Measurements from ENCODE around the gene ZNF595.
"Not testable (repeated sequence)": the region's sequence is repeated elsewhere in the genome, so short reads cannot be mapped to it uniquely, and the experiment has no call there.

Gene ZNF595
- total RNA-seq: 2.1 to 6.4 (median 5.6) reads per million in 3 donors

DNA sequence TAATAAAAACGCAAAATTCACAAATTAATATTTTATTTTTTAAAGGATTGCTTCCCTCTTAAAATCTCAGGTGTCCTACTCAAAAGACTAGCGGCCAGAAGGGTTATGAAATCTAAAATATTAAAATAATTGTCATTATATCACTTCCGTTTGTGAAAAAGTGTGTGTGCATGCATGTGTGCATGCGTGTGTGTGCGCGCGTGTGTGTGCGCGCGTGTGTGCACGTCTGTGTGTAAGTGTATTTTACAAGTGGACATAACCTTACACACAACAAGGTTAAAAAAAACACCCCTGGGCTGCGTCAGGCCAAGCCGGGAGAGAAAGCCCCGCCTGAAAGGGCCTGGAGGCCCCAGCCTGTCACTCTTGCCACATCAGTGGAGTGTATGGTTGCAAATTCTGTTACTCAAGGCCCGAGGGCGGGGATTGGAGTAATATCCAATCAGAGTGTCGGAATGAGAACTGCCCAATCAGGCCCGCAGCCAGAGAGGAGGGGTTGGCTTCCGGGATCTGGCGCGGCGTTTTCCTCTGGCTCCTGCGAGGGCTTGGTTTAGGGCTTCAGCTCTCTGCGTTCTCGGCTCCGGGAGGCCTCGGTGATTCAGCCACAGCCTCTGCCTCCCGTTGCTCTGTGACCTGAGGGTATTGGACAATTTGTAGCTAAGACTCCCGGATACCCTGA is at the start of gene ZNF595:
TSS of gene ZNF595 (plus strand) at position 518 of the 676 bp plus-strand sequence. CDS start 168 bp downstream, outside the sequence.
- H3K4me3 ChIP-seq (ENCODE audit: insufficient read depth, low read depth, low read length, poor library complexity, severe bottlenecking); H3K27ac ChIP-seq (ENCODE audit: insufficient read depth, low read length, poor library complexity, severe bottlenecking); H3K9me3 ChIP-seq (ENCODE audit: control insufficient read depth, low read length); H3K36me3 ChIP-seq (ENCODE audit: control insufficient read depth, insufficient read depth, low read length); H3K4me1 ChIP-seq (ENCODE audit: control insufficient read depth, insufficient read depth, low read length, poor library complexity, severe bottlenecking); H3K27me3 ChIP-seq (replicated peaks; ENCODE audit: control insufficient read depth, insufficient read depth, low read length, poor library complexity, severe bottlenecking): not testable (repeated sequence)
- DNase-seq: peak in 1 of 3 donors; percentile 9

DNA sequence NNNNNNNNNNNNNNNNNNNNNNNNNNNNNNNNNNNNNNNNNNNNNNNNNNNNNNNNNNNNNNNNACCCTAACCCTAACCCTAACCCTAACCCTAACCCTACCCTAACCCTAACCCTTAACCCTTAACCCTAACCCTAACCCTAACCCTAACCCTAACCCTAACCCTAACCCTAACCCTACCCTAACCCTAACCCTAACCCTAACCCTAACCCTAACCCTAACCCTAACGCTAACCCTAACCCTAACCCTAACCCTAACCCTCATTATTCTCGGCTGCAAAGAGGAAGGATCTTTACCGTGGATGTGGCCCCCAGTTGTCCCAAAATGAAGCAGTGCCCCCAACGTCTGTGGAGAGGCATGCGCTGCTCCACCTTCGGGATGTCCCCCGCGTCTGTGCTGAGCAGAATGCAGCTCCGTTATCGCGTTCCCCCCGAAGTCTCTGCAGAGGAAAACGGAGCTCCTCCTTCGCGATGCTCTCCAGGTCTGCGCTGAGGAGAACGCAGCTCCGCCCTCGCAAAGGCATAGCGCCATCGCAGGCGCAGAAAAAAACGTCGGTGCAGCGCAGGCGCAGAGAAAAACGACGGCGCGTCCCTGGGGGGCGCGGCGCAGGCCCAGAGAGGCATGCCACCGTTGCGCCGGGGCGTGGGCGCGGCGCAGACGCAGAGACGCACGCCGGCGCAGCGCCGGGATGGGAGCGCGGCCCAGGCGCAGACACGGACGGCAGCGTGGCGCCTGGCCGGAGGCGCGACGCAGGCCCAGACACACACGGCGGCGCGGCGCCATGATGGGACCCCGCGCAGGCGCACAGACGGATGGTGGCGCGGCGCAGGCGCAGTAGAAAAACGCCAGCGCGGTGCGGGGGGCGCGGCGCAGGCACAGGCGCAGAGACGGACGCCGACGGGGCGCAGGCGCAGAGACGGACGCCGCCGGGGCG is 42.9 kb upstream of the ZNF595 start:
- H3K27me3 ChIP-seq (replicated peaks; ENCODE audit: control insufficient read depth, insufficient read depth, low read length, poor library complexity, severe bottlenecking); H3K9me3 ChIP-seq (ENCODE audit: control insufficient read depth, low read length); H3K36me3 ChIP-seq (ENCODE audit: control insufficient read depth, insufficient read depth, low read length); H3K4me1 ChIP-seq (ENCODE audit: control insufficient read depth, insufficient read depth, low read length, poor library complexity, severe bottlenecking); H3K27ac ChIP-seq (ENCODE audit: insufficient read depth, low read length, poor library complexity, severe bottlenecking); H3K4me3 ChIP-seq (ENCODE audit: insufficient read depth, low read depth, low read length, poor library complexity, severe bottlenecking); DNase-seq: not testable (repeated sequence)

- not testable (repeated sequence) for H3K4me3 ChIP-seq (ENCODE audit: insufficient read depth, low read depth, low read length, poor library complexity, severe bottlenecking); DNase-seq; H3K4me1 ChIP-seq (ENCODE audit: control insufficient read depth, insufficient read depth, low read length, poor library complexity, severe bottlenecking); H3K36me3 ChIP-seq (ENCODE audit: control insufficient read depth, insufficient read depth, low read length); H3K27me3 ChIP-seq (replicated peaks; ENCODE audit: control insufficient read depth, insufficient read depth, low read length, poor library complexity, severe bottlenecking); H3K27ac ChIP-seq (ENCODE audit: insufficient read depth, low read length, poor library complexity, severe bottlenecking); H3K9me3 ChIP-seq (ENCODE audit: control insufficient read depth, low read length)
Observed at GRCh38 chr4:11095-11815, 41.9 kb upstream of the ZNF595 start.

DNA sequence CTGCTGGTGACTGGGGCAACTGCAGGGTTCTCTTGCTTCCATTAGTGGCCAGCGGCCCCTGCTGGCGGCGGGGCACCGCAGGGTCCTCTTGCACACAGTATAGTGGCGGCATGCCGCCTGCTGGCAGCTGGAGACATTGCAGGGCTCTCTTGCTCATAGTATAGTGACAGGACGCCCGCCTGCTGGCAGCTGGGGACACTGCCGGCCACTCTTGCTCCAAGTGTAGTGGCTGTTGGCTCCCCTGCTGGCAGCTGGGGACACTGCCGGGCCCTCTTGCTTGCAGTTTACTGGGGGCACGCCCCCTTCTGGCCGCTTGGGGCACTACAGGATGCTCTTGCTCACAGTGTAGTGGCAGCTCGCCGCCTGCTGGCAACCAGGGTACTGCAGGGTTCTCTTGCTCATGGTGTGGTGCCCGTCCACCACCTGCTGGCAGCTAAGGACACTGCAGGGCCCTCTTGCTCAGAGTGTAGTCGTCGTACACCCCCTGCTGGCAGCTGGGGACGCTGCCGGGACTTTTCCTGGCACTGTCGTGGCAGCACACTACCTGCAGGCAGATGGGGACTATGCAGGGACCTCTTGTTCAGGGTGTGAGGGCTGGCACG is 41.2 kb upstream of the ZNF595 start:
- H3K36me3 ChIP-seq (ENCODE audit: control insufficient read depth, insufficient read depth, low read length); H3K4me1 ChIP-seq (ENCODE audit: control insufficient read depth, insufficient read depth, low read length, poor library complexity, severe bottlenecking); H3K27me3 ChIP-seq (replicated peaks; ENCODE audit: control insufficient read depth, insufficient read depth, low read length, poor library complexity, severe bottlenecking); H3K9me3 ChIP-seq (ENCODE audit: control insufficient read depth, low read length); H3K27ac ChIP-seq (ENCODE audit: insufficient read depth, low read length, poor library complexity, severe bottlenecking); H3K4me3 ChIP-seq (ENCODE audit: insufficient read depth, low read depth, low read length, poor library complexity, severe bottlenecking): not testable (repeated sequence)
- peak in 2 of 3 donors; percentile 19 to 37 for DNase-seq

DNA sequence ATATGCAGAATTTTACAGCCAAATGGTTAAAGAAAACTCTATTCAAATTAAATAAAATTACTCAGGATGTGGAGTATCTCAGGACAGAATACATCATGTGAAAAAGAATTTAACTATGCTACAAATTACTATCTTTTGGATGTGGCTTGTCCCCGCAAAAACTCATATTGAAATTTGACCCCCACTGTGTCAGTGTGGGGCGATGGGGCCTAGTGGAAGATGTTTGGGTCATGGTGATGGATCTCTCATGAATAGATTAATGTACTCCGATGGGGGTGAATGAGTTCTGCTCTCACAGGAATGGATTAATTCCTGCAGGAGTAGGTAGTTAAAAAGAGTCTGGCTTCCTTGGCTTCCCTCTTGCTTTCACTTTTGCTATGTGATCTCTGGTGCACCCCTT is 35.0 kb upstream of the ZNF595 start:
- not testable (repeated sequence) for H3K4me1 ChIP-seq (ENCODE audit: control insufficient read depth, insufficient read depth, low read length, poor library complexity, severe bottlenecking); DNase-seq; H3K27ac ChIP-seq (ENCODE audit: insufficient read depth, low read length, poor library complexity, severe bottlenecking); H3K36me3 ChIP-seq (ENCODE audit: control insufficient read depth, insufficient read depth, low read length); H3K9me3 ChIP-seq (ENCODE audit: control insufficient read depth, low read length); H3K27me3 ChIP-seq (replicated peaks; ENCODE audit: control insufficient read depth, insufficient read depth, low read length, poor library complexity, severe bottlenecking); H3K4me3 ChIP-seq (ENCODE audit: insufficient read depth, low read depth, low read length, poor library complexity, severe bottlenecking)

GRCh38 chr4:18589-18988 is 34.5 kb upstream of the ZNF595 start:
- H3K4me3 ChIP-seq (ENCODE audit: insufficient read depth, low read depth, low read length, poor library complexity, severe bottlenecking); DNase-seq; H3K27ac ChIP-seq (ENCODE audit: insufficient read depth, low read length, poor library complexity, severe bottlenecking); H3K27me3 ChIP-seq (replicated peaks; ENCODE audit: control insufficient read depth, insufficient read depth, low read length, poor library complexity, severe bottlenecking); H3K9me3 ChIP-seq (ENCODE audit: control insufficient read depth, low read length); H3K36me3 ChIP-seq (ENCODE audit: control insufficient read depth, insufficient read depth, low read length); H3K4me1 ChIP-seq (ENCODE audit: control insufficient read depth, insufficient read depth, low read length, poor library complexity, severe bottlenecking): not testable (repeated sequence)

DNA sequence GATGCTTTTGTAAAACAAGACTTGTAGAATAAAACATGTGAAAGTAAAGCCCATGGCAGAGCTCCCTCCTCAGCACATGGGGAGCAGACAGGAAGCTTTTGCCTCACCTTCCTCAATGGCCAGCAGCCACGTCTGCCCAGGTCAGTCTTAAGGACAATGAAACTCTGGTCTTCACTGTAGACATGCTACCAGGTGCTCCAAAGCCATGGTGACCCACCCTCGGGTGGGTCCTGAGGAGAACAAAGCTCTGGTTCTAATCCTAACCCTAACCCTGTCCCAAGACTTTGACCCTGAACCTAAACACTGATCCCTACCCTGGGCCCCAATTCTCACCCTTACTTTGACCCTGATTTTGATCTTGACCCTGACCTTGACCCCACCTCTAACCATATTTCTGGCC is 30.2 kb upstream of the ZNF595 start:
- not testable (repeated sequence) for H3K4me1 ChIP-seq (ENCODE audit: control insufficient read depth, insufficient read depth, low read length, poor library complexity, severe bottlenecking); H3K4me3 ChIP-seq (ENCODE audit: insufficient read depth, low read depth, low read length, poor library complexity, severe bottlenecking); H3K27me3 ChIP-seq (replicated peaks; ENCODE audit: control insufficient read depth, insufficient read depth, low read length, poor library complexity, severe bottlenecking); H3K36me3 ChIP-seq (ENCODE audit: control insufficient read depth, insufficient read depth, low read length); H3K9me3 ChIP-seq (ENCODE audit: control insufficient read depth, low read length); DNase-seq; H3K27ac ChIP-seq (ENCODE audit: insufficient read depth, low read length, poor library complexity, severe bottlenecking)

- not testable (repeated sequence) for H3K4me3 ChIP-seq (ENCODE audit: insufficient read depth, low read depth, low read length, poor library complexity, severe bottlenecking); DNase-seq; H3K36me3 ChIP-seq (ENCODE audit: control insufficient read depth, insufficient read depth, low read length); H3K9me3 ChIP-seq (ENCODE audit: control insufficient read depth, low read length); H3K4me1 ChIP-seq (ENCODE audit: control insufficient read depth, insufficient read depth, low read length, poor library complexity, severe bottlenecking); H3K27me3 ChIP-seq (replicated peaks; ENCODE audit: control insufficient read depth, insufficient read depth, low read length, poor library complexity, severe bottlenecking); H3K27ac ChIP-seq (ENCODE audit: insufficient read depth, low read length, poor library complexity, severe bottlenecking)
Observed at GRCh38 chr4:24359-24758, 28.8 kb upstream of the ZNF595 start.

DNA sequence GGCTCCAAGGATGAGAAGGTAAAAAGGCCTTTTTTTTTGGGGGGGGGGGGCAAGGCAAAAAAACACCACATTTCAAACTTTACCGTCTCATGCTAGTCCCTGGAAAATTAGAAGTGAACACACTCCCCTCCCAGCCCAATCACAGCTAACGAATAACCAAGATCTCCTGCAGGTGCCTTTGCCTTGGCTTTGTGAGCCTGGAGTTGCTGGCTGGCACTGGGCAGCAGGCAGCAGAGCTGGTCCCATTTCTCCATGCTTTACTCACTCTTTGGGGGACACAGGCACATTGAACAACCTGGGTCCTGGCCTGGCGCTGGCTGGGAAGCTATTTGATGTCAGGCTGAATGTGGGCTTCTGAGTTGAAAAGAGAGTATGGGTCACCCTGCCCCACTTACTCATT is 25.6 kb upstream of the ZNF595 start:
- H3K4me3 ChIP-seq (ENCODE audit: insufficient read depth, low read depth, low read length, poor library complexity, severe bottlenecking): not testable (repeated sequence)

More for the DNA sequence above, 25.6 kb upstream of the ZNF595 start:
- not testable (repeated sequence) for DNase-seq; H3K4me1 ChIP-seq (ENCODE audit: control insufficient read depth, insufficient read depth, low read length, poor library complexity, severe bottlenecking); H3K27ac ChIP-seq (ENCODE audit: insufficient read depth, low read length, poor library complexity, severe bottlenecking); H3K9me3 ChIP-seq (ENCODE audit: control insufficient read depth, low read length); H3K36me3 ChIP-seq (ENCODE audit: control insufficient read depth, insufficient read depth, low read length); H3K27me3 ChIP-seq (replicated peaks; ENCODE audit: control insufficient read depth, insufficient read depth, low read length, poor library complexity, severe bottlenecking)
